ENCODE data around the gene TTLL1.

DNA sequence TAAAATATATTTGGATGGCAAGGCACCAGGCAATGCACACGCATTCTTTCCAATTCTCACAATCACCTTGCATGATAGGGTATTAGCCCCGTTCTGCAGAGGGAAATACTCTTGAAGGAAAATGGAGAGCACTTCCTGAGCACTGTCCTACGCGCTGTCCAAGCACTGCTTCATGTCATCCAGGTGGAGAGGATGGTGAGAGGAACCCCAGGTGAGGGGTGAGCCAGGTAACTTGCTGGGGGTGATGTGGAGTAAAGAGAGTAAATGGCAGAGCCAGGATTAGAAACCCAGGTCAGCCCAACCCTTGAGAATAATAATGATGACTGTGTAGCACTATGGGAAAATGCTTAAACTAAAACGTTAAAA, 73.5 kb downstream of the TTLL1 start:
- TF ChIP-seq, protein P1, sequence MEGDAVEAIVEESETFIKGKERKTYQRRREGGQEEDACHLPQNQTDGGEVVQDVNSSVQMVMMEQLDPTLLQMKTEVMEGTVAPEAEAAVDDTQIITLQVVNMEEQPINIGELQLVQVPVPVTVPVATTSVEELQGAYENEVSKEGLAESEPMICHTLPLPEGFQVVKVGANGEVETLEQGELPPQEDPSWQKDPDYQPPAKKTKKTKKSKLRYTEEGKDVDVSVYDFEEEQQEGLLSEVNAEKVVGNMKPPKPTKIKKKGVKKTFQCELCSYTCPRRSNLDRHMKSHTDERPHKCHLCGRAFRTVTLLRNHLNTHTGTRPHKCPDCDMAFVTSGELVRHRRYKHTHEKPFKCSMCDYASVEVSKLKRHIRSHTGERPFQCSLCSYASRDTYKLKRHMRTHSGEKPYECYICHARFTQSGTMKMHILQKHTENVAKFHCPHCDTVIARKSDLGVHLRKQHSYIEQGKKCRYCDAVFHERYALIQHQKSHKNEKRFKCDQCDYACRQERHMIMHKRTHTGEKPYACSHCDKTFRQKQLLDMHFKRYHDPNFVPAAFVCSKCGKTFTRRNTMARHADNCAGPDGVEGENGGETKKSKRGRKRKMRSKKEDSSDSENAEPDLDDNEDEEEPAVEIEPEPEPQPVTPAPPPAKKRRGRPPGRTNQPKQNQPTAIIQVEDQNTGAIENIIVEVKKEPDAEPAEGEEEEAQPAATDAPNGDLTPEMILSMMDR (IDR thresholded peaks at IDR 0.05; ENCODE audit: borderline replicate concordance, extremely low read depth, low read length, poor library complexity, severe bottlenecking): no peak
- no peak for TF ChIP-seq EZH2 (IDR thresholded peaks at IDR 0.05; ENCODE audit: borderline replicate concordance, low read depth, low read length, severe bottlenecking)
